GM11168 (cell line): ENCODE measurements around the gene SLC4A2.
"Not testable (repeated sequence)": the region's sequence is repeated elsewhere in the genome, so short reads cannot be mapped to it uniquely, and the experiment has no call there.

ENCODE experiments used
- in situ Hi-C: fragments of 300-500 bp; cut with MboI; formaldehyde crosslinking; loops from one replicate; pipeline ENCODE4 v1.12.0; 2022; ENCODE audit warnings: low sequenced_read_pairs; ENCODE audit not compliant: unreplicated experiment

The SLC4A2 gene

GRCh38 chr7:151039850-151040548 is 19.4 kb upstream of the SLC4A2 start:
- in situ Hi-C loops = no loop called here

DNA sequence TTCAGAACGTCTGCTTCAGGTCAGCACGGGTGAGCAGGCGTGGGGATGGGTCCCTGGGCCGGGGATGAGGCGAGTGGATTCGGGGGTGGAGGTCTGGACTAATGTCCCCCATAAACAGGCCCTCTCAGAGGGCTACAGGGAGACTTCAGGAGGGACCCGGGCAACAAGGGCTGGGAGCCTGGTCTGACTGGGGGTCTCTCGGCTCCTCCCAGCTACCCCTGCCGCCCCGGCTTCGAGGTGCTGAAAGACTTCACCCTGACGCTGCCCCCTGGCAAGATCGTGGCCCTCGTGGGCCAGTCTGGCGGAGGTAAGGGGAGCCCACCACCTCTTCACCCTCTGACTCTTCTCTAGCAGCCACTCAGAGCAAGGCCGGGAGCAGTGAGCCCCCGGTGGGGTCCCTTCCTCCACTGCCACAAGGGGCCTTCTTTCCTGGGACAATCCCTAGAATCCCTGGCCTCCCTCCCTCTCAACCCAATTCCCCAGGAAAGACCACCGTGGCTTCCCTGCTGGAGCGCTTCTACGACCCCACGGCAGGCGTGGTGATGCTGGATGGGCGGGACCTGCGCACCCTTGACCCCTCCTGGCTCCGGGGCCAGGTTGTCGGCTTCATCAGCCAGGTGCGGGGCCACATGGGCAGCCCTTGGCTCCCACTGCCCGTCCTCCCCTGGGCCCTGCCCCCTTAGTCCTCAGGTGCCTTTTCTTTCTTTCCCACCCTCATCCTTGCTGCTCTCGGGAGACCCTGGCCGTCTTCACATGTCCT is 18.6 kb upstream of the SLC4A2 start:
- in situ Hi-C loops = no loop called here

DNA sequence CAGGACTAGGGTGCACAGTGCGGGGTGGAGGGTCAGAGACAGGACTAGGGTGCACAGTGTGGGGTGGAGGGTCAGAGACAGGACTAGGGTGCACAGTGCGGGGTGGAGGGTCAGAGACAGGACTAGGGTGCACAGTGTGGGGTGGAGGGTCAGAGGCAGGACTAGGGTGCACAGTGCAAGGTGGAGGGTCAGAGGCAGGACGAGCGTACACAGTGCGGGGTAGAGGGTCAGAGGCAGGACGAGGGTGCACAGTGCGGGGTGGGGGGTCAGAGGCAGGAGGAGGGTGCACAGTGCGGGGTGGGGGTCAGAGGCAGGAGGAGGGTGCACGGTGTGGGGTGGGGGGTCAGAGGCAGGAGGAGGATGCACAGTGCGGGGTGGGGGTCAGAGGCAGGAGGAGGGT is 15.9 kb upstream of the SLC4A2 start:
- in situ Hi-C loops = not testable (repeated sequence)

DNA sequence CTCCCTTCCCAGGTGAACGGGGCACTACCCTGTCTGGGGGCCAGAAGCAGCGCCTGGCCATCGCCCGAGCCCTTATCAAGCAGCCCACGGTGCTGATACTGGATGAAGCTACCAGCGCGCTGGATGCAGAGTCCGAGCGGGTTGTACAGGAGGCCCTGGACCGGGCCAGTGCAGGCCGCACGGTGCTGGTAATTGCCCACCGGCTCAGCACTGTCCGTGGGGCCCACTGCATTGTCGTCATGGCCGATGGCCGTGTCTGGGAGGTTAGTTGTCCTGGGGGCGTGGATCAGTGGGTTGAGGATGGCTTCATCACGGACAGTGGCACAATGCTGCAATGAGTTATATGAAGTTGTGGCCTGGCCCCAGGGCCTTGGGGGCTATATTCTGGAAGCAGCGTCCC is 15.4 kb upstream of the SLC4A2 start:
- in situ Hi-C loops = no loop called here

- in situ Hi-C loops = no loop called here
Observed at GRCh38 chr7:151045262-151045661, 14.1 kb upstream of the SLC4A2 start.

DNA sequence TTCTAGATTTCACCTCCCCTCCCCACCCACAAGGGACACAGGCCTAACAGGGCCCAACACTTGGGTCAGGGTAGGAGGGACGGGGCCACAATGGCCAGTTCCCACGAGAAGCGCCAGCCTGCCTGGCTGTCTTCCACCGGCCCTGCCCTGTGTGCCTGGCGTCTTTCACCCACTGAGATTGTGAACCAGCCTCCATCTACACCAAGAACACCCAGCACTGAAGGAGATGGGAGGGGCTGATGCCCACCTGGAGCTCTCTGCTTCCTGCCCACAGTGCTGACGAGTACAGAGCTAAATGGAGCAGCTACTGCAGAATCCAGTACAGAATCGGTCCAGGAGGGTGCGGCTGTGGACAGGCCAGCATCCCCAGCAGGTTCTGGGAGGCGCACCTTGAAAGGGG is 13.4 kb upstream of the SLC4A2 start:
- in situ Hi-C loops = no loop called here

DNA sequence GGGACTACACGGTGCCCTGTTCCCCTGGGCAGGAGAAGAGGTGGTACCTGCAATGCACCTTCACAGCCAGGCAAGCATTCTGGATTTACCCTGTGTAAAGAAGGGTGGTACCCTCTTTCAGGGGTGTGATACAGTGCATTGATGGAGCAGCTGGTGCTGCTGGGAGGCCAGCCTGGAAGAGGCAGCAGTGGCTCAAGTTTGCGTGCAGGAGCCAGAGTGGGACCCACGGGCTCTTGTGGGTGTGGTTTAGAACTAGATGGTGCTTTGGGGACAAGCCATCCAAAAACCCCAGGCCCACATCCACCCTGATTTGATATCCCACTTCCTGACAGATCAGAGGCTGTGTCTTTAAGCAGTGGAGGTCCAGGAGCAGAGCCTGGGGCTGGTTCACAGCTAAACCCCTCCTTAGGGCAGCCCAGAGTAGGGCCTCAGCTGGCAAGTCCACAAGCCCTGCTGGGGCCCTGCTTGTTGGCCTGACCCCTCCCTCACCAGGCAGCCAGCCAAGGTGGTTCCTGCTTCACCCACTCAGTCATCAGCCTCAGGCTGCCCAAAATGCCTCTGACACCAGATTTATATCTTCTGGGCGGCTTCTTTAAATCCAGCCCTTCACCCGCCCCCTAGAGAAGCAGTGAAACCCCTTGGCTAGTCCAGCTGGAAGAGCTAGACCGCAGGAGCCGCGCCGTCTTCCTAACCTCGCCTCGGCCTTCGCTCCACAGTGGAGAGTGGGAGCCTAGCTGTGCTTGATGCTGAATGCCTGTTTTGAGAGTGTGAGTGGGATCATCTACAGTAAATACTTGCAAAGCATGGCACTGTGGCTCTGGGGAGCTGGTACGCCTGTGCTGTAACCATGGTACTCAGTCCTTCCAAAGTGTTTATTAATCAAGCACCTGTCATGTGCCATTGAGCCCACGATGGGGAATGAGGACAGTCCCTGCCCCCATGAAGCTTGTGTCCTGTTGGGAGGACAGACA is 12.5 kb upstream of the SLC4A2 start:
- in situ Hi-C loops = no loop called here

GRCh38 chr7:151047976-151048815 is 11.2 kb upstream of the SLC4A2 start, which contains the start of gene ASIC3:
TSS of gene ASIC3 (plus strand) at chr7:151048531. CDS start at chr7:151048886, 355 bp downstream.
- in situ Hi-C loops = no loop called here

- in situ Hi-C loops = no loop called here
Observed at GRCh38 chr7:151048911-151049463, 10.4 kb upstream of the SLC4A2 start.

GRCh38 chr7:151051108-151051507 is 8.3 kb upstream of the SLC4A2 start:
- in situ Hi-C loops = no loop called here

GRCh38 chr7:151053096-151053495 is 6.3 kb upstream of the SLC4A2 start:
- in situ Hi-C loops = no loop called here

DNA sequence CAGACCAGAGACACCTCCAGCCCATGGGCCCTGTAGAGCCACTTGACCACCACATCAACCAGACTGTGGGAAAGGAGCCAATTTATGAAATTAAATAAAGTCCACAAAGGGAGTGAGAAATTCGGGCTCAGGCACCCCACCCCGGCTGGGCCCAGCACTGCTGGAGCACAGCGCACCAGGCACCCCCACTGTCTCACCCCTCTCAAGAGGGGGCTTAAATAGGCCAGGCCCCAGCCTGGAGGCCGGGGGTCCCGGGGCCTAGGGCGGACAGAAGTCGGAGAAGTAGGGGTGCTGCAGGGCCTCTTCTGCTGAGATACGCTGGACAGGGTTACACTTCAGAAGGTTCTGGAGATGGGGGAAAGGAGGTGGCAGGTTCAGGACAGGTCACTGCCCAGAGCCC is 5.6 kb upstream of the SLC4A2 start:
- in situ Hi-C loops = no loop called here

DNA sequence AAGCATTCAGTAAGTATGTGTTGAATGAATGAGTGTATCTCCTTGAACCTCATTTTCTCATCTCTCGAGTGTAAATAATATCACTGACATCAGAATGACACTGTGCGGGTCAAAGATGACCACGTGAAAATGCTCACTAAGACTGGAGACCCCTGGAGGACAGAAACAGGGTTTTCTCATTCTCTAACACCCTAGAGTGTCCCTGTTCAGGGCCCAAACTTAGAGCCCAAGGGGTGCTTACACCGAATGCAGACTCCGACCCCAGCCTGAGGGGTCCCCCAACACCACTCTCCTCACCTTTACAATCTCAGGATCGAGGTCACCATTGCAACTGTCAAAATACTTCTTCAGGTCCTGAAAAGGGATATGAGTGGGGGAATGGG is 3.1 kb upstream of the SLC4A2 start:
- in situ Hi-C loops = no loop called here

GRCh38 chr7:151056666-151057505 is 2.5 kb upstream of the SLC4A2 start:
- in situ Hi-C loops = no loop called here

DNA sequence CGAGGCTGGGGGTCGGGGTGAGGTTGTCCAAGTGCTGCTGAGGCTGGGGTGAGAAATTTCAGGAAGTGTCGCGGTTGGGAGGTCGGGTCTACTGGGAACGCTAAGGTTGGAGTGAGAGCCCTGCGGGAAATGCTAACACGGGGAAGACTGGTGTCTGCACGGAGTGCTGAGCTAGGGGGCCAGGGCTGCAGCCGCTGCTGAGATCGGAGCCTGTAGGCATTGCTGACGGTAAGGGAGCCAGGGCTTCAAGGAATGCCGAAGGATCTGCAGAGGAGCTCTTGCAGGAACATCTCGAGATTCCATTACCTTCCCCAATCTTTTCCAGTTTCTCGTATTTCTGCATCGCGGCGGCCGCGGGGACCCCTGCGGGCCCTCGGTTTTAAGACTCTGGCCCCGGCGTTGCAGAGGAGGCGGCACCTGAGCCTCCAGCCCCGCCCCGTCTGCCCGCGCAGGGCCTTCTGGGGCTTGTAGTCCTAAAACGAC is 1.8 kb upstream of the SLC4A2 start, which contains the start of gene CDK5:
Gene CDK5 (minus strand): TSS at position 392 of the 483 bp plus-strand sequence. CDS start 49 bp downstream, at position 343.
- in situ Hi-C loops = no loop called here

- in situ Hi-C loops = no loop called here
Observed at GRCh38 chr7:151057989-151058780, 1.2 kb upstream of the SLC4A2 start.

DNA sequence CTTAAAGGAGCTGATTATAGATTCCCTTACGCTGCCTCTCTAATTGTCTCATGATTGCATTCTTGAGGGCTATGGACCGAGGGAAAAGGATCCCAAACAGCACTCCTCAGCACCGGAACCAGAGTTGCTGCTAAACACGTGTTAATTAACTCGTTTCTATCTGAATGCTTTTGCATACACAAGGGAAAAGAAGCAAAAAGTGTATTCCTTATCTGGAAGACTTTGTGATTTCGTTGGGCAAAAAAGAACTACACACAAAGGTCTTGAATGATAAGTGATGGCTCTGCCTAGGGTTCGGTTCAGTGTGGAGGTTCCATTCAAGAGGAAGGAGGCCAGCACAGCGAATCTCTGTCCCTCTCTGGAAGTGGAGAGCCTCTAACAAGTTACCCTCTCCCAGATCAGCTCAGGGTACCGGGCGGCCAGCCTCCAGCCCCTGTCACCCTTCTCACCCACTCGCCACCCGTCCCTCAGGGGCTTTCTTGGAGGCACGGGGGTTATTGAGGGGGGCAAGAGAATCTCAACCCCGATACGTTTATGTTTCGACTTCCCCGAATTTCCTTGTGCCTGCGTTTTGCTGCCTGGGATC is 515 bp upstream of the SLC4A2 start:
- in situ Hi-C loops = no loop called here
